ENCODE data around the gene S100A12.

Gene S100A12

GRCh38 chr1:153389973-153390879 lies 14.8 kb upstream of the S100A12 start:
- no peaks in the 10 kb centered on the region for H3K36me3 ChIP-seq (ENCODE audit: control insufficient read depth in 1 of 2, insufficient read depth in 2 of 2, low read length in 2 of 2)
- H3K27ac ChIP-seq (ENCODE audit: low read depth, low read length), result no peak overlapping the region
- H3K9me3 ChIP-seq (ENCODE audit: control insufficient read depth in 1 of 2, low read length in 2 of 2), result no peaks in the 10 kb centered on the region
- H3K27me3 ChIP-seq (ENCODE audit: control insufficient read depth in 1 of 2, insufficient read depth in 2 of 2, low read length in 2 of 2), result peaks cover 0 to 3% of the 10 kb centered on the region in 2 donors
- no peak overlapping the region for H3K9ac ChIP-seq (ENCODE audit: low read depth in 1 of 2, low read length in 2 of 2)
- H3K4me1 ChIP-seq (ENCODE audit: control insufficient read depth in 1 of 2, insufficient read depth in 2 of 2, low read length in 2 of 2), result no peaks in the 10 kb centered on the region
- H3K4me3 ChIP-seq (ENCODE audit: low read depth in 1 of 2, low read length in 2 of 2), result no peak overlapping the region

- peaks cover 0 to 3% of the 10 kb centered on the region in 2 donors for H3K27me3 ChIP-seq (ENCODE audit: control insufficient read depth in 1 of 2, insufficient read depth in 2 of 2, low read length in 2 of 2)
- H3K9ac ChIP-seq (ENCODE audit: low read depth in 1 of 2, low read length in 2 of 2), result no peak overlapping the region
- H3K36me3 ChIP-seq (ENCODE audit: control insufficient read depth in 1 of 2, insufficient read depth in 2 of 2, low read length in 2 of 2), result no peaks in the 10 kb centered on the region
- no peak overlapping the region for H3K4me3 ChIP-seq (ENCODE audit: low read depth in 1 of 2, low read length in 2 of 2)
- H3K27ac ChIP-seq (ENCODE audit: low read depth, low read length), result no peak overlapping the region
- no peaks in the 10 kb centered on the region for H3K4me1 ChIP-seq (ENCODE audit: control insufficient read depth in 1 of 2, insufficient read depth in 2 of 2, low read length in 2 of 2)
- H3K9me3 ChIP-seq (ENCODE audit: control insufficient read depth in 1 of 2, low read length in 2 of 2), result no peaks in the 10 kb centered on the region
Observed at GRCh38 chr1:153389401-153389800, 14.0 kb upstream of the S100A12 start.

GRCh38 chr1:153387785-153388184 lies 12.4 kb upstream of the S100A12 start:
- H3K27ac ChIP-seq (ENCODE audit: low read depth, low read length), result no peak overlapping the region
- no peaks in the 10 kb centered on the region for H3K36me3 ChIP-seq (ENCODE audit: control insufficient read depth in 1 of 2, insufficient read depth in 2 of 2, low read length in 2 of 2)
- H3K9ac ChIP-seq (ENCODE audit: low read depth in 1 of 2, low read length in 2 of 2), result no peak overlapping the region
- no peaks in the 10 kb centered on the region for H3K4me1 ChIP-seq (ENCODE audit: control insufficient read depth in 1 of 2, insufficient read depth in 2 of 2, low read length in 2 of 2)
- no peaks in the 10 kb centered on the region for H3K27me3 ChIP-seq (ENCODE audit: control insufficient read depth in 1 of 2, insufficient read depth in 2 of 2, low read length in 2 of 2)
- H3K4me3 ChIP-seq (ENCODE audit: low read depth in 1 of 2, low read length in 2 of 2), result no peak overlapping the region
- H3K9me3 ChIP-seq (ENCODE audit: control insufficient read depth in 1 of 2, low read length in 2 of 2), result no peaks in the 10 kb centered on the region

- no peaks in the 10 kb centered on the region for H3K36me3 ChIP-seq (ENCODE audit: control insufficient read depth in 1 of 2, insufficient read depth in 2 of 2, low read length in 2 of 2)
- H3K4me1 ChIP-seq (ENCODE audit: control insufficient read depth in 1 of 2, insufficient read depth in 2 of 2, low read length in 2 of 2), result no peaks in the 10 kb centered on the region
- no peaks in the 10 kb centered on the region for H3K9me3 ChIP-seq (ENCODE audit: control insufficient read depth in 1 of 2, low read length in 2 of 2)
- no peak overlapping the region for H3K9ac ChIP-seq (ENCODE audit: low read depth in 1 of 2, low read length in 2 of 2)
- no peak overlapping the region for H3K27ac ChIP-seq (ENCODE audit: low read depth, low read length)
- H3K4me3 ChIP-seq (ENCODE audit: low read depth in 1 of 2, low read length in 2 of 2), result no peak overlapping the region
- no peaks in the 10 kb centered on the region for H3K27me3 ChIP-seq (ENCODE audit: control insufficient read depth in 1 of 2, insufficient read depth in 2 of 2, low read length in 2 of 2)
Observed at GRCh38 chr1:153387001-153387400, 11.6 kb upstream of the S100A12 start.

- no peaks in the 10 kb centered on the region for H3K4me1 ChIP-seq (ENCODE audit: control insufficient read depth in 1 of 2, insufficient read depth in 2 of 2, low read length in 2 of 2)
- no peak overlapping the region for H3K27ac ChIP-seq (ENCODE audit: low read depth, low read length)
- no peaks in the 10 kb centered on the region for H3K36me3 ChIP-seq (ENCODE audit: control insufficient read depth in 1 of 2, insufficient read depth in 2 of 2, low read length in 2 of 2)
- no peak overlapping the region for H3K9ac ChIP-seq (ENCODE audit: low read depth in 1 of 2, low read length in 2 of 2)
- H3K9me3 ChIP-seq (ENCODE audit: control insufficient read depth in 1 of 2, low read length in 2 of 2), result no peaks in the 10 kb centered on the region
- no peak overlapping the region for H3K4me3 ChIP-seq (ENCODE audit: low read depth in 1 of 2, low read length in 2 of 2)
- H3K27me3 ChIP-seq (ENCODE audit: control insufficient read depth in 1 of 2, insufficient read depth in 2 of 2, low read length in 2 of 2), result no peaks in the 10 kb centered on the region
Observed at GRCh38 chr1:153386500-153386901, 11.1 kb upstream of the S100A12 start.

- Histone ChIP-seq H3K4me3 (ENCODE audit: low read depth in 1 of 2, low read length in 2 of 2) (no peak overlapping the region), H3K27ac (ENCODE audit: low read depth, low read length) (no peak overlapping the region), H3K36me3 (ENCODE audit: control insufficient read depth in 1 of 2, insufficient read depth in 2 of 2, low read length in 2 of 2) (no peaks in the 10 kb centered on the region)
Observed at GRCh38 chr1:153384958-153385580, 9.6 kb upstream of the S100A12 start.

GRCh38 chr1:153380711-153381110 lies 5.3 kb upstream of the S100A12 start:
- no peak overlapping the region for H3K4me3 ChIP-seq (ENCODE audit: low read depth in 1 of 2, low read length in 2 of 2)
- H3K27me3 ChIP-seq (ENCODE audit: control insufficient read depth in 1 of 2, insufficient read depth in 2 of 2, low read length in 2 of 2), result peaks cover 0 to 3% of the 10 kb centered on the region in 2 donors
- no peak overlapping the region for H3K27ac ChIP-seq (ENCODE audit: low read depth, low read length)
- no peaks in the 10 kb centered on the region for H3K36me3 ChIP-seq (ENCODE audit: control insufficient read depth in 1 of 2, insufficient read depth in 2 of 2, low read length in 2 of 2)
- no peaks in the 10 kb centered on the region for H3K9me3 ChIP-seq (ENCODE audit: control insufficient read depth in 1 of 2, low read length in 2 of 2)
- H3K9ac ChIP-seq (ENCODE audit: low read depth in 1 of 2, low read length in 2 of 2), result no peak overlapping the region
- no peaks in the 10 kb centered on the region for H3K4me1 ChIP-seq (ENCODE audit: control insufficient read depth in 1 of 2, insufficient read depth in 2 of 2, low read length in 2 of 2)

More at GRCh38 chr1:153384958-153385580, 9.6 kb upstream of the S100A12 start:
- H3K4me1 ChIP-seq (ENCODE audit: control insufficient read depth in 1 of 2, insufficient read depth in 2 of 2, low read length in 2 of 2), result no peaks in the 10 kb centered on the region
- H3K9me3 ChIP-seq (ENCODE audit: control insufficient read depth in 1 of 2, low read length in 2 of 2), result no peaks in the 10 kb centered on the region
- H3K9ac ChIP-seq (ENCODE audit: low read depth in 1 of 2, low read length in 2 of 2), result no peak overlapping the region
- H3K27me3 ChIP-seq (ENCODE audit: control insufficient read depth in 1 of 2, insufficient read depth in 2 of 2, low read length in 2 of 2), result no peaks in the 10 kb centered on the region

- Histone ChIP-seq H3K9me3 (ENCODE audit: control insufficient read depth in 1 of 2, low read length in 2 of 2) (no peaks in the 10 kb centered on the region), H3K36me3 (ENCODE audit: control insufficient read depth in 1 of 2, insufficient read depth in 2 of 2, low read length in 2 of 2) (no peaks in the 10 kb centered on the region), H3K9ac (ENCODE audit: low read depth in 1 of 2, low read length in 2 of 2) (no peak overlapping the region), H3K27me3 (ENCODE audit: control insufficient read depth in 1 of 2, insufficient read depth in 2 of 2, low read length in 2 of 2) (peaks cover 0 to 3% of the 10 kb centered on the region in 2 donors), H3K4me3 (ENCODE audit: low read depth in 1 of 2, low read length in 2 of 2) (no peak overlapping the region), H3K4me1 (ENCODE audit: control insufficient read depth in 1 of 2, insufficient read depth in 2 of 2, low read length in 2 of 2) (no peaks in the 10 kb centered on the region), H3K27ac (ENCODE audit: low read depth, low read length) (no peak overlapping the region)
Observed at GRCh38 chr1:153379591-153379990, 4.2 kb upstream of the S100A12 start.

GRCh38 chr1:153374071-153374470 lies 1.4 kb downstream of the S100A12 start:
- Histone ChIP-seq H3K9ac (ENCODE audit: low read depth in 1 of 2, low read length in 2 of 2) (no peak overlapping the region), H3K27ac (ENCODE audit: low read depth, low read length) (no peak overlapping the region), H3K9me3 (ENCODE audit: control insufficient read depth in 1 of 2, low read length in 2 of 2) (no peaks in the 10 kb centered on the region), H3K36me3 (ENCODE audit: control insufficient read depth in 1 of 2, insufficient read depth in 2 of 2, low read length in 2 of 2) (no peaks in the 10 kb centered on the region), H3K4me3 (ENCODE audit: low read depth in 1 of 2, low read length in 2 of 2) (no peak overlapping the region), H3K4me1 (ENCODE audit: control insufficient read depth in 1 of 2, insufficient read depth in 2 of 2, low read length in 2 of 2) (no peaks in the 10 kb centered on the region), H3K27me3 (ENCODE audit: control insufficient read depth in 1 of 2, insufficient read depth in 2 of 2, low read length in 2 of 2) (peaks cover 0 to 6% of the 10 kb centered on the region in 2 donors)

GRCh38 chr1:153372571-153372970 lies 2.9 kb downstream of the S100A12 start:
- no peak overlapping the region for H3K4me3 ChIP-seq (ENCODE audit: low read depth in 1 of 2, low read length in 2 of 2)
- H3K9ac ChIP-seq (ENCODE audit: low read depth in 1 of 2, low read length in 2 of 2), result no peak overlapping the region
- no peaks in the 10 kb centered on the region for H3K36me3 ChIP-seq (ENCODE audit: control insufficient read depth in 1 of 2, insufficient read depth in 2 of 2, low read length in 2 of 2)
- H3K4me1 ChIP-seq (ENCODE audit: control insufficient read depth in 1 of 2, insufficient read depth in 2 of 2, low read length in 2 of 2), result no peaks in the 10 kb centered on the region
- no peak overlapping the region for H3K27ac ChIP-seq (ENCODE audit: low read depth, low read length)
- peaks cover 0 to 6% of the 10 kb centered on the region in 2 donors for H3K27me3 ChIP-seq (ENCODE audit: control insufficient read depth in 1 of 2, insufficient read depth in 2 of 2, low read length in 2 of 2)
- H3K9me3 ChIP-seq (ENCODE audit: control insufficient read depth in 1 of 2, low read length in 2 of 2), result no peaks in the 10 kb centered on the region
